ENCODE data around the gene OR4F6. TPM values are rescaled to one million over a fixed set of nuclear protein-coding genes. Genes with fewer than 3 reads are reported as not detected.
A peak's percentile ranks its signal among the peaks of the same experiment; 100 is the strongest.

Gene OR4F6
- polyA plus RNA-seq, 1 experiment: not detected

GRCh38 chr15:101820781-101821180 lies 17.5 kb downstream of the OR4F6 start:
- TF ChIP-seq CTCF (IDR thresholded peaks at IDR 0.05; ENCODE audit: low read depth, low read length): no peak
- H3K27ac ChIP-seq (ENCODE audit: low read depth, low read length): no peak overlapping the region
- H3K4me3 ChIP-seq (ENCODE audit: low read depth, low read length): no peak overlapping the region
- DNase-seq (ENCODE audit: low read depth, low spot score): no peak
- no peaks in the 10 kb centered on the region for H3K9me3 ChIP-seq (ENCODE audit: control insufficient read depth, insufficient read depth, low read length)
- ChIA-PET POLR2A (no interaction called here), CTCF (interaction anchor here (0.5 kb wide), 1 partner anchor 14 kb away, joined by 3 read pairs; no protein-coding TSS in a partner anchor)
- no peaks in the 10 kb centered on the region for H3K27me3 ChIP-seq (ENCODE audit: control insufficient read depth, insufficient read depth, low read length)

GRCh38 chr15:101827257-101827656 lies 23.9 kb downstream of the OR4F6 start:
- DNase-seq (ENCODE audit: low read depth, low spot score): peak; percentile 76
- ChIA-PET POLR2A (interaction anchor here (0.6 to 2.1 kb wide), 2 partner anchors 11 to 13 kb away, joined by 3 to 8 read pairs; no protein-coding TSS in a partner anchor), CTCF (no interaction called here)
- no peak overlapping the region for H3K27ac ChIP-seq (ENCODE audit: low read depth, low read length)
- no peak for TF ChIP-seq CTCF (IDR thresholded peaks at IDR 0.05; ENCODE audit: low read depth, low read length)
- H3K27me3 ChIP-seq (ENCODE audit: control insufficient read depth, insufficient read depth, low read length): no peaks in the 10 kb centered on the region
- H3K9me3 ChIP-seq (ENCODE audit: control insufficient read depth, insufficient read depth, low read length): no peaks in the 10 kb centered on the region
- no peak overlapping the region for H3K4me3 ChIP-seq (ENCODE audit: low read depth, low read length)

DNA sequence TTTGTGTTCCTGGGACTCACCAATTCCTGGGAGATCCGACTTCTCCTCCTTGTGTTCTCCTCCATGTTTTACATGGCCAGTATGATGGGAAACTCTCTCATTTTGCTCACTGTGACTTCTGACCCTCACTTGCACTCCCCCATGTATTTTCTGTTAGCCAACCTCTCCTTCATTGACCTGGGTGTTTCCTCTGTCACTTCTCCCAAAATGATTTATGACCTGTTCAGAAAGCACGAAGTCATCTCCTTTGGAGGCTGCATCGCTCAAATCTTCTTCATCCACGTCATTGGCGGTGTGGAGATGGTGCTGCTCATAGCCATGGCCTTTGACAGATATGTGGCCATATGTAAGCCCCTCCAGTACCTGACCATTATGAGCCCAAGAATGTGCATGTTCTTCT lies 25.5 kb downstream of the OR4F6 start:
- Histone ChIP-seq H3K27me3 (ENCODE audit: control insufficient read depth, insufficient read depth, low read length) (no peaks in the 10 kb centered on the region), H3K27ac (ENCODE audit: low read depth, low read length) (no peak overlapping the region), H3K9me3 (ENCODE audit: control insufficient read depth, insufficient read depth, low read length) (no peaks in the 10 kb centered on the region), H3K4me3 (ENCODE audit: low read depth, low read length) (no peak overlapping the region)
- ChIA-PET CTCF (interaction anchor here (0.6 kb wide), 1 partner anchor 40 kb away, joined by 4 read pairs; no protein-coding TSS in a partner anchor), POLR2A (no interaction called here)
- no peak for TF ChIP-seq CTCF (IDR thresholded peaks at IDR 0.05; ENCODE audit: low read depth, low read length)
- DNase-seq (ENCODE audit: low read depth, low spot score): no peak

GRCh38 chr15:101841656-101842055 lies 38.3 kb downstream of the OR4F6 start:
- Histone ChIP-seq H3K4me3 (ENCODE audit: low read depth, low read length) (no peak overlapping the region), H3K27me3 (ENCODE audit: control insufficient read depth, insufficient read depth, low read length) (no peaks in the 10 kb centered on the region), H3K9me3 (ENCODE audit: control insufficient read depth, insufficient read depth, low read length) (no peaks in the 10 kb centered on the region), H3K27ac (ENCODE audit: low read depth, low read length) (no peak overlapping the region)
- CTCF ChIA-PET: no interaction called here
- POLR2A ChIA-PET: no interaction called here
- no peak for DNase-seq (ENCODE audit: low read depth, low spot score)
- TF ChIP-seq CTCF (IDR thresholded peaks at IDR 0.05; ENCODE audit: low read depth, low read length): no peak

DNA sequence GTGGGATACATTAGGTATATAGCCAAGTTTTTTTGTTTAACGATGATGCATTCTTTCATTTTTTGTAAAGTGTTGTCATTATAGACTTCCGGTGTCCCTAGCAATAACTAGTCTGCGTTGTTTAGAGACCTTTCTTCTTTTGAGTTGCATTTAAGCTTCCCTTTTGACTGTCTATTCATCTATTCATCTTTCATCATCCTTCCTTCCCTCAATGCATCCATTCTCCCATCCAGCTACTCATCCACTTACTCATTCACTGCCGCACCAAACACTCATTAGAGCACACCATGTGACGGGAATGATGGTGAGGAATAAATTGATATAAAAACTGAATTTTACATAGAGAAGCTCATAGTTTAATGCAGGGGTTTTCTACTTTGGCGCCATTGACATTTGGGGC lies 41.6 kb downstream of the OR4F6 start:
- POLR2A ChIA-PET: no interaction called here
- no peaks in the 10 kb centered on the region for H3K27me3 ChIP-seq (ENCODE audit: control insufficient read depth, insufficient read depth, low read length)
- no peaks in the 10 kb centered on the region for H3K9me3 ChIP-seq (ENCODE audit: control insufficient read depth, insufficient read depth, low read length)
- H3K4me3 ChIP-seq (ENCODE audit: low read depth, low read length): no peak overlapping the region
- TF ChIP-seq CTCF (IDR thresholded peaks at IDR 0.05; ENCODE audit: low read depth, low read length): no peak
- DNase-seq (ENCODE audit: low read depth, low spot score): no peak
- H3K27ac ChIP-seq (ENCODE audit: low read depth, low read length): no peak overlapping the region
- CTCF ChIA-PET: no interaction called here
